B cell (primary cell): ENCODE results near the gene TRMU. TPM values are rescaled to one million over a fixed set of nuclear protein-coding genes. Genes with fewer than 3 reads are reported as not detected.
"Not testable (repeated sequence)": the region's sequence is repeated elsewhere in the genome, so short reads cannot be mapped to it uniquely, and the experiment has no call there.

Experiments used
- ATAC-seq: fragments of 200-7000 bp; cut with Tn5 transposase; one replicate; pipeline ENCODE4 v1.10.0; 2021; ENCODE audit warnings: low read depth, mild to moderate bottlenecking, moderate number of reproducible peaks, moderate library complexity
- CTCF ChIA-PET: fragments of 350-600 bp; sonication (Branson Sonifier 250); formaldehyde crosslinking; loops from one replicate; lab custom pipeline; 2021; ENCODE audit warnings: antibody characterized with exemption, inconsistent platforms; lab: Charles Lee
- POLR2A ChIA-PET: fragments of 350-600 bp; sonication (Branson Sonifier 250); formaldehyde crosslinking; loops from one replicate; lab custom pipeline; 2021; ENCODE audit warnings: antibody characterized with exemption; lab: Charles Lee
- DNase-seq: peaks from one replicate; pipeline ENCODE4 v3.0.0; 2013
- H2AFZ ChIP-seq: 2 replicates; pipeline ENCODE4 v1.6.1; 2012; ENCODE audit warnings: mild to moderate bottlenecking, low read depth, low read length; ENCODE audit not compliant: insufficient read depth, poor library complexity, severe bottlenecking
- H3K27ac ChIP-seq, 2 donors: 1 replicate in 1 of 2; 2 replicates in 1 of 2; pipeline ENCODE4 v1.5.1; 2012 to 2013; ENCODE audit warnings: low read length in 2 of 2, mild to moderate bottlenecking in 2 of 2, moderate library complexity in 1 of 2
- H3K27me3 ChIP-seq, 4 experiments: fragments of 200-600 bp in 1 of 4; sonication (generic) in 1 of 4; replicated peaks in 1 of 4; 1 replicate in 2 of 4; 2 replicates in 2 of 4; pipeline versions ENCODE4 v1.6.1 to v1.7.0; 2013 to 2016; ENCODE audit warnings: low read length in 3 of 4, mild to moderate bottlenecking in 2 of 4, mixed read lengths in 1 of 4, moderate library complexity in 1 of 4; ENCODE audit not compliant: insufficient read depth in 4 of 4, control insufficient read depth in 3 of 4; ENCODE audit errors: control extremely low read depth in 1 of 4
- H3K36me3 ChIP-seq, 2 experiments: replicated peaks in 1 of 2; 1 replicate in 1 of 2; 2 replicates in 1 of 2; pipeline versions ENCODE4 v1.6.1 to v1.7.1; 2013; ENCODE audit warnings: low read length in 1 of 2; ENCODE audit not compliant: insufficient read depth in 2 of 2, control insufficient read depth in 1 of 2; ENCODE audit errors: control extremely low read depth in 1 of 2, extremely low read depth in 1 of 2
- H3K4me1 ChIP-seq, 2 donors: fragments of 200-600 bp in 1 of 2; sonication (generic) in 1 of 2; 1 replicate in 1 of 2; 2 replicates in 1 of 2; pipeline versions ENCODE4 v1.5.1 to v1.6.1; 2013 to 2017; ENCODE audit warnings: low read length in 2 of 2; ENCODE audit not compliant: control insufficient read depth in 2 of 2, insufficient read depth in 2 of 2
- H3K4me2 ChIP-seq: replicated peaks from 2 replicates; pipeline ENCODE3; 2012; ENCODE audit warnings: mild to moderate bottlenecking, low read depth, low read length; ENCODE audit not compliant: poor library complexity, severe bottlenecking
- H3K4me3 ChIP-seq, 5 experiments: fragments of 200-600 bp in 1 of 5; sonication (generic) in 1 of 5; 1 replicate in 3 of 5; 2 replicates in 2 of 5; pipeline versions ENCODE4 v1.5.1 to v1.7.0; 2011 to 2016; ENCODE audit warnings: low read length in 4 of 5, mild to moderate bottlenecking in 4 of 5, low read depth in 2 of 5, control low read depth in 1 of 5, moderate library complexity in 1 of 5; ENCODE audit not compliant: insufficient read depth in 1 of 5; ENCODE audit errors: control extremely low read depth in 1 of 5, extremely low read depth in 1 of 5
- H3K79me2 ChIP-seq: fragments of 200-600 bp; sonication (generic); one replicate; pipeline ENCODE4 v1.6.0; 2016; ENCODE audit warnings: low read length; ENCODE audit not compliant: control insufficient read depth, insufficient read depth
- H3K9ac ChIP-seq: fragments of 200-600 bp; sonication (generic); 2 replicates; pipeline ENCODE4 v1.6.1; 2017; ENCODE audit warnings: mild to moderate bottlenecking, low read length, moderate library complexity
- H3K9me3 ChIP-seq, 3 donors: one replicate each; pipeline versions ENCODE4 v1.6.1 to v1.7.1; 2013; ENCODE audit warnings: low read length in 2 of 3; ENCODE audit not compliant: control insufficient read depth in 2 of 3, insufficient read depth in 1 of 3; ENCODE audit errors: control extremely low read depth in 1 of 3
- H4K20me1 ChIP-seq: 2 replicates; pipeline ENCODE4 v1.6.0; 2012; ENCODE audit warnings: mild to moderate bottlenecking, low read length; ENCODE audit not compliant: insufficient read depth, control insufficient read depth, poor library complexity, severe bottlenecking
- H3K27ac Mint-ChIP-seq: one replicate; pipeline ENCODE4 v1.8.0; 2021; ENCODE audit warnings: mixed read lengths
- H3K27me3 Mint-ChIP-seq: one replicate; pipeline ENCODE4 v1.8.0; 2021; ENCODE audit warnings: mixed read lengths
- H3K4me1 Mint-ChIP-seq: one replicate; pipeline ENCODE4 v1.8.0; 2021; ENCODE audit warnings: mixed read lengths
- H3K4me3 Mint-ChIP-seq: one replicate; pipeline ENCODE4 v1.8.0; 2021; ENCODE audit warnings: mixed read lengths
- H3K9me3 Mint-ChIP-seq: one replicate; pipeline ENCODE4 v1.8.0; 2022; ENCODE audit warnings: mixed read lengths; ENCODE audit not compliant: insufficient read depth
- CTCF ChIP-seq: fragments of 200-600 bp; IDR thresholded peaks from one replicate; pipeline ENCODE4 v1.8.0; 2022; ENCODE audit warnings: antibody characterized with exemption, mild to moderate bottlenecking
- EZH2 ChIP-seq: IDR thresholded peaks from 2 replicates; pipeline ENCODE4 v1.6.1; 2012; ENCODE audit warnings: borderline replicate concordance, low read depth, mild to moderate bottlenecking, moderate library complexity, low read length; ENCODE audit not compliant: insufficient read depth, poor library complexity, severe bottlenecking
- WGBS: methylation state at CpG from one replicate; pipeline ENCODE4 v1.1.5; 2013; ENCODE audit warnings: missing lambda C conversion rate; ENCODE audit not compliant: insufficient coverage; 5-methylcytosine and 5-hydroxymethylcytosine counted together
- intact Hi-C: fragments of 100-400 bp; cut with micrococcal nuclease; formaldehyde crosslinking; loops from one replicate; pipeline ENCODE4 v1.10.0; 2022
- polyA plus RNA-seq: library from polyadenylated mRNA; depleted of rRNA; stranded (reverse); fragments of >200 nt; gene quantifications from 2 replicates; pipeline ENCODE4 v1.2.3, GENCODE V29; 2012
- total RNA-seq, 2 donors: library from RNA; stranded (reverse); fragments of 120-200 nt in 1 of 2; gene quantifications; 1 replicate in 1 of 2; 2 replicates in 1 of 2; pipeline versions ENCODE4 v1.2.3 to v1.2.4, GENCODE V29; 2013 to 2022

The TRMU gene
- total and polyA plus RNA-seq, 2 donors (not counting 1 experiment from before 2014, with no cell fraction given): 51.0 to 76.9 TPM

GRCh38 chr22:46395145-46395544, 59.6 kb downstream of the TRMU start:
- H4K20me1 ChIP-seq: no peaks in the 10 kb centered on the region
- no peak overlapping the region for H3K4me3 ChIP-seq
- no peaks in the 10 kb centered on the region for H3K79me2 ChIP-seq
- no peaks in the 10 kb centered on the region for H3K4me1 Mint-ChIP-seq
- ChIA-PET POLR2A (no interaction called here), CTCF (no interaction called here)
- no peak overlapping the region for H2AFZ ChIP-seq
- H3K4me3 Mint-ChIP-seq: no peak overlapping the region
- H3K27ac ChIP-seq: no peak overlapping the region
- intact Hi-C loops: no loop called here
- H3K9ac ChIP-seq: no peak overlapping the region
- WGBS: 97% methylated on average over 13 of the region's 13 CpGs
- no peaks in the 10 kb centered on the region for H3K9me3 ChIP-seq
- TF ChIP-seq EZH2 (no peak), CTCF (no peak)
- H3K4me1 ChIP-seq: no peaks in the 10 kb centered on the region
- H3K9me3 Mint-ChIP-seq: no peaks in the 10 kb centered on the region
- no peaks in the 10 kb centered on the region for H3K27me3 Mint-ChIP-seq
- no peak overlapping the region for H3K27ac Mint-ChIP-seq
- no peak overlapping the region for H3K4me2 ChIP-seq
- DNase-seq (no peak), ATAC-seq (no peak)
- peaks cover 0 to 63% of the 10 kb centered on the region in 2 experiments for H3K36me3 ChIP-seq
- H3K27me3 ChIP-seq: no peaks in the 10 kb centered on the region

- H3K4me2 ChIP-seq, H3K27ac Mint-ChIP-seq, H3K4me1 ChIP-seq, ATAC-seq, H3K9me3 ChIP-seq, H3K27ac ChIP-seq, H3K4me3 Mint-ChIP-seq, H3K79me2 ChIP-seq, H2AFZ ChIP-seq, POLR2A ChIA-PET, H3K9ac ChIP-seq, H3K4me3 ChIP-seq, DNase-seq, H3K9me3 Mint-ChIP-seq, H3K27me3 Mint-ChIP-seq, H3K4me1 Mint-ChIP-seq, H4K20me1 ChIP-seq, H3K27me3 ChIP-seq, intact Hi-C loops: not testable (repeated sequence)
- CTCF ChIA-PET: interaction anchor here (0.5 kb wide), 1 partner anchor 132 kb away, joined by 4 read pairs; no protein-coding TSS in a partner anchor
- WGBS: 87% methylated on average over 2 of the region's 5 CpGs
- peaks cover 0 to 58% of the 10 kb centered on the region in 2 experiments for H3K36me3 ChIP-seq
These were observed 61.5 kb downstream of the TRMU start for GRCh38 chr22:46397049-46397448.
